Measurements from ENCODE around the gene COL25A1.

- TF ChIP-seq, protein P1, sequence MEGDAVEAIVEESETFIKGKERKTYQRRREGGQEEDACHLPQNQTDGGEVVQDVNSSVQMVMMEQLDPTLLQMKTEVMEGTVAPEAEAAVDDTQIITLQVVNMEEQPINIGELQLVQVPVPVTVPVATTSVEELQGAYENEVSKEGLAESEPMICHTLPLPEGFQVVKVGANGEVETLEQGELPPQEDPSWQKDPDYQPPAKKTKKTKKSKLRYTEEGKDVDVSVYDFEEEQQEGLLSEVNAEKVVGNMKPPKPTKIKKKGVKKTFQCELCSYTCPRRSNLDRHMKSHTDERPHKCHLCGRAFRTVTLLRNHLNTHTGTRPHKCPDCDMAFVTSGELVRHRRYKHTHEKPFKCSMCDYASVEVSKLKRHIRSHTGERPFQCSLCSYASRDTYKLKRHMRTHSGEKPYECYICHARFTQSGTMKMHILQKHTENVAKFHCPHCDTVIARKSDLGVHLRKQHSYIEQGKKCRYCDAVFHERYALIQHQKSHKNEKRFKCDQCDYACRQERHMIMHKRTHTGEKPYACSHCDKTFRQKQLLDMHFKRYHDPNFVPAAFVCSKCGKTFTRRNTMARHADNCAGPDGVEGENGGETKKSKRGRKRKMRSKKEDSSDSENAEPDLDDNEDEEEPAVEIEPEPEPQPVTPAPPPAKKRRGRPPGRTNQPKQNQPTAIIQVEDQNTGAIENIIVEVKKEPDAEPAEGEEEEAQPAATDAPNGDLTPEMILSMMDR (IDR thresholded peaks at IDR 0.05; ENCODE audit: low read depth, low read length), result no peak
- no peak for TF ChIP-seq POLR2A (IDR thresholded peaks at IDR 0.05; ENCODE audit: extremely low read depth, insufficient read length)
These were observed 38.7 kb downstream of the COL25A1 start for GRCh38 chr4:109263721-109264120.

Measured in NB4 (cell line).